HepG2 (cell line): Measurements from ENCODE around the gene ELAVL4. TPM values are rescaled to one million over a fixed set of nuclear protein-coding genes. Genes with fewer than 3 reads are reported as not detected.

Experiments used
- ATAC-seq: fragments of 200-7000 bp; cut with Tn5 transposase; 3 replicates; pipeline ENCODE4 v1.9.1; 2020; ENCODE audit warnings: mild to moderate bottlenecking, moderate library complexity
- BruUV-seq: library from RNA; stranded (reverse); fragments of 400-500 nt; replicated peaks from 2 replicates; lab custom pipeline; 2021; lab: Mats Ljungman, UMichigan
- CTCF ChIA-PET: fragments of 300-600 bp; formaldehyde crosslinking; extraction: SDS; loops from one replicate; lab custom pipeline; 2021; ENCODE audit warnings: low total read pairs, inconsistent platforms, low intra/inter-chr PET ratio; lab: Yijun Ruan, JAX
- POLR2A ChIA-PET: fragments of 350-600 bp; sonication (Branson Sonifier 250); formaldehyde crosslinking; loops from one replicate; lab custom pipeline; 2020; ENCODE audit warnings: antibody characterized with exemption, inconsistent platforms; lab: Yijun Ruan, JAX
- DNase-seq: peaks from one replicate; pipeline ENCODE4 v3.0.0-alpha.2; 2015; ENCODE audit warnings: low spot score
- FAIRE-seq: peaks from 3 replicates; lab custom pipeline; 2011; peaks lifted over from hg19 to GRCh38; lab: Jason Lieb, UNC
- H2AFZ ChIP-seq: one replicate; pipeline ENCODE4 v1.6.1; 2011; ENCODE audit warnings: low read length, inconsistent platforms
- H3K27ac ChIP-seq: fragments of 300-600 bp; 3 replicates; pipeline ENCODE4 v1.8.0; 2011; ENCODE audit warnings: mixed run types, mild to moderate bottlenecking, mixed read lengths, low read length, inconsistent platforms; ENCODE audit not compliant: insufficient read depth; ENCODE audit errors: extremely low read length
- H3K27me3 ChIP-seq, 2 experiments: fragments of 200-600 bp in 1 of 2; 2 replicates in 1 of 2; 3 replicates in 1 of 2; pipeline versions ENCODE4 v1.6.0 to v1.8.0; 2011; ENCODE audit warnings: low read length in 2 of 2, mild to moderate bottlenecking in 2 of 2, moderate library complexity in 2 of 2, inconsistent platforms in 1 of 2; ENCODE audit not compliant: insufficient read depth in 2 of 2, control insufficient read depth in 1 of 2
- H3K36me3 ChIP-seq, 2 experiments: fragments of 200-600 bp in 1 of 2; replicated peaks in 1 of 2; 2 replicates in 1 of 2; 3 replicates in 1 of 2; pipeline versions ENCODE4 v1.5.1 to v1.8.0; 2011; ENCODE audit warnings: low read length in 2 of 2, inconsistent platforms in 1 of 2; ENCODE audit not compliant: insufficient read depth in 2 of 2, control insufficient read depth in 1 of 2
- H3K4me1 ChIP-seq: 2 replicates; pipeline ENCODE4 v1.5.1; 2012; ENCODE audit warnings: low read length, inconsistent platforms; ENCODE audit not compliant: insufficient read depth
- H3K4me2 ChIP-seq: 2 replicates; pipeline ENCODE4 v1.6.0; 2011; ENCODE audit warnings: low read depth, low read length, inconsistent platforms
- H3K4me3 ChIP-seq, 3 experiments: fragments of 200-600 bp in 1 of 3; sonication (generic), shearing (Covaris generic) in 1 of 3; replicated peaks in 1 of 3; 2 replicates each; pipeline ENCODE4 v1.5.1; 2011 to 2016; ENCODE audit warnings: low read length in 3 of 3, inconsistent platforms in 2 of 3, low read depth in 2 of 3, mild to moderate bottlenecking in 2 of 3, control low read depth in 1 of 3, mixed read lengths in 1 of 3; ENCODE audit not compliant: insufficient read depth in 1 of 3
- H3K79me2 ChIP-seq: one replicate; pipeline ENCODE4 v1.6.1; 2011; ENCODE audit warnings: low read length, inconsistent platforms; ENCODE audit not compliant: insufficient read depth
- H3K9ac ChIP-seq: 2 replicates; pipeline ENCODE4 v1.6.0; 2011; ENCODE audit warnings: mild to moderate bottlenecking, low read depth, low read length, inconsistent platforms; ENCODE audit not compliant: insufficient read depth
- H3K9me3 ChIP-seq: 2 replicates; pipeline ENCODE4 v1.5.1; 2012; ENCODE audit warnings: mild to moderate bottlenecking, low read length
- H4K20me1 ChIP-seq: 2 replicates; pipeline ENCODE4 v1.6.0; 2011; ENCODE audit warnings: inconsistent platforms, mild to moderate bottlenecking, low read length, moderate library complexity; ENCODE audit not compliant: insufficient read depth
- AHDC1 ChIP-seq: sonication (generic); formaldehyde crosslinking; IDR thresholded peaks from 2 replicates; pipeline ENCODE4 v1.5.1; 2020; ENCODE audit warnings: mild to moderate bottlenecking, missing genetic modification reagents, borderline replicate concordance
- CBX2 ChIP-seq, 2 experiments: fragments of 200-600 bp in 1 of 2; sonication (generic); formaldehyde crosslinking in 1 of 2; IDR thresholded peaks; 2 replicates each; pipeline versions ENCODE4 v1.7.0 to v1.8.1; 2018 to 2022; ENCODE audit warnings: low read depth in 2 of 2, low read length in 1 of 2, mild to moderate bottlenecking in 1 of 2, missing genetic modification reagents in 1 of 2
- KLF11 ChIP-seq: IDR thresholded peaks from 2 replicates; pipeline ENCODE4 v1.6.1; 2016; ENCODE audit warnings: missing compliant biosample characterization
- MYC ChIP-seq: sonication (generic); formaldehyde crosslinking; IDR thresholded peaks from 2 replicates; pipeline ENCODE4 v1.9.0; 2021; ENCODE audit warnings: missing genetic modification reagents, borderline replicate concordance
- PAWR ChIP-seq: sonication (generic); formaldehyde crosslinking; IDR thresholded peaks from 2 replicates; pipeline ENCODE4 v1.4.0; 2020; ENCODE audit warnings: missing genetic modification reagents, mild to moderate bottlenecking, borderline replicate concordance
- ZBTB39 ChIP-seq: sonication (generic); formaldehyde crosslinking; IDR thresholded peaks from 2 replicates; pipeline ENCODE4 v1.5.0; 2020; ENCODE audit warnings: missing genetic modification reagents
- ZBTB42 ChIP-seq: sonication (generic); formaldehyde crosslinking; IDR thresholded peaks from 2 replicates; pipeline ENCODE4 v1.5.0; 2020; ENCODE audit warnings: mild to moderate bottlenecking, missing genetic modification reagents
- ZFP41 ChIP-seq: sonication (generic); formaldehyde crosslinking; IDR thresholded peaks from 2 replicates; pipeline ENCODE4 v1.4.0; 2020; ENCODE audit warnings: mild to moderate bottlenecking, missing genetic modification reagents, borderline replicate concordance
- ZNF234 ChIP-seq: sonication (generic); formaldehyde crosslinking; conservative IDR thresholded peaks from 2 replicates; pipeline ENCODE4 v1.5.1; 2020; ENCODE audit warnings: mild to moderate bottlenecking, missing genetic modification reagents
- ZNF430 ChIP-seq: sonication (generic); formaldehyde crosslinking; IDR thresholded peaks from 2 replicates; pipeline ENCODE4 v1.9.0; 2021; ENCODE audit warnings: mild to moderate bottlenecking, missing genetic modification reagents
- ZNF44 ChIP-seq: sonication (generic); formaldehyde crosslinking; IDR thresholded peaks from 2 replicates; pipeline ENCODE4 v1.5.1; 2020; ENCODE audit warnings: mild to moderate bottlenecking, missing genetic modification reagents
- WGBS: methylation state at CpG from one replicate; pipeline ENCODE4 v1.1.6; 2017; ENCODE audit warnings: low lambda C conversion rate; 5-methylcytosine and 5-hydroxymethylcytosine counted together
- in situ Hi-C: cut with HindIII; loops from 2 replicates; pipeline ENCODE4 v1.10.0; 2017; ENCODE audit warnings: low pct_unique_long_range_greater_than_20kb; ENCODE audit not compliant: extremely low pct_ligation_motif_present
- intact Hi-C: fragments of 100-400 bp; cut with micrococcal nuclease; formaldehyde crosslinking; loops from one replicate; pipeline ENCODE4 v1.10.0; 2022; ENCODE audit not compliant: unreplicated experiment
- polyA plus RNA-seq, 8 experiments: library from polyadenylated mRNA; depleted of rRNA in 3 of 8; stranded (reverse) in 7 of 8; unstranded in 1 of 8; fragments of >200 nt; fragmentation: Illumina TruSeq in 4 of 8; extraction: Trizol in 4 of 8; gene quantifications; 2 replicates each; pipeline versions ENCODE4 v1.2.1 to v1.2.3, GENCODE V29; 2011 to 2016; ENCODE audit warnings: low read depth in 4 of 8, missing spikeins in 1 of 8, mixed read lengths in 1 of 8; ENCODE audit not compliant: insufficient read depth in 1 of 8
- total RNA-seq, 5 experiments: library from RNA; depleted of rRNA; stranded (reverse); fragments of >200 nt; fragmentation: Illumina TruSeq; extraction: Trizol; gene quantifications; 2 replicates each; pipeline ENCODE4 v1.2.3, GENCODE V29; 2016; ENCODE audit warnings: low read depth in 1 of 5
- TF ChIP-seq, protein P1 (sequence below): sonication (generic); formaldehyde crosslinking; IDR thresholded peaks from 2 replicates; pipeline ENCODE4 v1.4.0; 2020; ENCODE audit warnings: missing genetic modification reagents, mild to moderate bottlenecking, borderline replicate concordance

The ELAVL4 gene
- total and polyA plus RNA-seq, 2 of the 13 experiments (the other 11 are each of a cell fraction or from before 2014, with no cell fraction given), result not detected

- no peak overlapping the region for H3K27ac ChIP-seq
- no peaks in the 10 kb centered on the region for H3K4me1 ChIP-seq
- H3K9ac ChIP-seq, result no peak overlapping the region
- ChIA-PET CTCF (no interaction called here), POLR2A (no interaction called here)
- H3K4me3 ChIP-seq, result no peak overlapping the region
- intact Hi-C loops, result loop anchor here (10.0 kb wide), 1 partner anchor 169 kb away; no protein-coding TSS in a partner anchor
- WGBS, result 85% methylated on average over 3 of the region's 3 CpGs
- H3K9me3 ChIP-seq, result no peaks in the 10 kb centered on the region
- in situ Hi-C loops, result no loop called here
- H3K4me2 ChIP-seq, result no peak overlapping the region
- no peaks in the 10 kb centered on the region for H3K36me3 ChIP-seq
- H3K27me3 ChIP-seq, result peaks cover 0 to 6% of the 10 kb centered on the region in 2 experiments; a peak in 3 of 5 replicates
- H2AFZ ChIP-seq, result no peak overlapping the region
- BruUV-seq, result no TSS peak
- peak; percentile 71 for ATAC-seq
- no peaks in the 10 kb centered on the region for H3K79me2 ChIP-seq
- no peak for TF ChIP-seq PAWR (CRISPR knock-in tag)
- TF ChIP-seq ZBTB42 (CRISPR knock-in tag), result no peak
- TF ChIP-seq ZNF234, result no peak
- no peak for TF ChIP-seq ZFP41
- no peak for TF ChIP-seq ZNF430 (CRISPR knock-in tag)
- TF ChIP-seq, protein P1, sequence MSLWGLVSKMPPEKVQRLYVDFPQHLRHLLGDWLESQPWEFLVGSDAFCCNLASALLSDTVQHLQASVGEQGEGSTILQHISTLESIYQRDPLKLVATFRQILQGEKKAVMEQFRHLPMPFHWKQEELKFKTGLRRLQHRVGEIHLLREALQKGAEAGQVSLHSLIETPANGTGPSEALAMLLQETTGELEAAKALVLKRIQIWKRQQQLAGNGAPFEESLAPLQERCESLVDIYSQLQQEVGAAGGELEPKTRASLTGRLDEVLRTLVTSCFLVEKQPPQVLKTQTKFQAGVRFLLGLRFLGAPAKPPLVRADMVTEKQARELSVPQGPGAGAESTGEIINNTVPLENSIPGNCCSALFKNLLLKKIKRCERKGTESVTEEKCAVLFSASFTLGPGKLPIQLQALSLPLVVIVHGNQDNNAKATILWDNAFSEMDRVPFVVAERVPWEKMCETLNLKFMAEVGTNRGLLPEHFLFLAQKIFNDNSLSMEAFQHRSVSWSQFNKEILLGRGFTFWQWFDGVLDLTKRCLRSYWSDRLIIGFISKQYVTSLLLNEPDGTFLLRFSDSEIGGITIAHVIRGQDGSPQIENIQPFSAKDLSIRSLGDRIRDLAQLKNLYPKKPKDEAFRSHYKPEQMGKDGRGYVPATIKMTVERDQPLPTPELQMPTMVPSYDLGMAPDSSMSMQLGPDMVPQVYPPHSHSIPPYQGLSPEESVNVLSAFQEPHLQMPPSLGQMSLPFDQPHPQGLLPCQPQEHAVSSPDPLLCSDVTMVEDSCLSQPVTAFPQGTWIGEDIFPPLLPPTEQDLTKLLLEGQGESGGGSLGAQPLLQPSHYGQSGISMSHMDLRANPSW (CRISPR knock-in tag), result no peak
- TF ChIP-seq AHDC1 (CRISPR knock-in tag), result no peak
- TF ChIP-seq ZNF44 (CRISPR knock-in tag), result no peak
- TF ChIP-seq ZBTB39, result no peak
- no peak for TF ChIP-seq MYC (CRISPR knock-in tag)
- no peak for TF ChIP-seq KLF11 (CRISPR knock-in tag)
- no peak for TF ChIP-seq CBX2 (IDR thresholded peaks at IDR 0.05; ENCODE audit: low read depth, low read length)
- TF ChIP-seq CBX2 (CRISPR knock-in tag; IDR thresholded peaks at IDR 0.05; ENCODE audit: low read depth), result no peak
- no peak for FAIRE-seq
- H4K20me1 ChIP-seq, result no peaks in the 10 kb centered on the region
- no peak for DNase-seq
Measured at GRCh38 chr1:50105433-50105832, 3.3 kb upstream of the ELAVL4 start.
